Peyer's patch (tissue), 4 donors: ENCODE results near the gene DDX42.

Source experiments
- POLR2A ChIP-seq, 2 donors: fragments of 450-650 bp; IDR thresholded peaks; one replicate each; pipeline ENCODE4 v1.5.1; 2017; ENCODE audit warnings: antibody characterized with exemption in 2 of 2, mild to moderate bottlenecking in 2 of 2, moderate library complexity in 2 of 2
- TF ChIP-seq, protein P1 (sequence below), 6 experiments: fragments of 450-650 bp in 4 of 6; fragments of 200-600 bp in 2 of 6; sonication (generic) in 1 of 6; IDR thresholded peaks; one replicate each; pipeline ENCODE4 v1.5.1; 2017 to 2019; ENCODE audit warnings: antibody characterized with exemption in 6 of 6, mild to moderate bottlenecking in 3 of 6, moderate library complexity in 1 of 6

DNA sequence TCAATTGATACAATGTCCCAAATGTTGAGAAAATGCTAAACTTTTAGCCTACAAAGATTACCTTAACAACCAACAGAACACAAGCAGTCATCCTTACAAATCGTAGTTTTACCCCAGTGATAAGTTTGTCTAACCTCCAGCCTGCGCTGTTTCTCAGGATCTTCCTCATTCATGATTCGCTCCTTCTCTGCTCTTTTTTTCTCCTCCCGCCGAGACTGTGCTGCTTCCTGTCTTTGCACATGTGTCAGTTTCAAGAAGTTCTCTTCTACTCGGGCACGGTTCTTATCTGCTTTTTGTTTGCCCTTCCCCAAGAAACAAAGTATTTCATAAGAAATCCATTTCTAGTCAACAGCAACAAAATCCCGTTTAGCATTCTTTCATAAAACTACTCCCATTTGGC lies 22.2 kb upstream of the DDX42 start:
- TF ChIP-seq, protein P1, sequence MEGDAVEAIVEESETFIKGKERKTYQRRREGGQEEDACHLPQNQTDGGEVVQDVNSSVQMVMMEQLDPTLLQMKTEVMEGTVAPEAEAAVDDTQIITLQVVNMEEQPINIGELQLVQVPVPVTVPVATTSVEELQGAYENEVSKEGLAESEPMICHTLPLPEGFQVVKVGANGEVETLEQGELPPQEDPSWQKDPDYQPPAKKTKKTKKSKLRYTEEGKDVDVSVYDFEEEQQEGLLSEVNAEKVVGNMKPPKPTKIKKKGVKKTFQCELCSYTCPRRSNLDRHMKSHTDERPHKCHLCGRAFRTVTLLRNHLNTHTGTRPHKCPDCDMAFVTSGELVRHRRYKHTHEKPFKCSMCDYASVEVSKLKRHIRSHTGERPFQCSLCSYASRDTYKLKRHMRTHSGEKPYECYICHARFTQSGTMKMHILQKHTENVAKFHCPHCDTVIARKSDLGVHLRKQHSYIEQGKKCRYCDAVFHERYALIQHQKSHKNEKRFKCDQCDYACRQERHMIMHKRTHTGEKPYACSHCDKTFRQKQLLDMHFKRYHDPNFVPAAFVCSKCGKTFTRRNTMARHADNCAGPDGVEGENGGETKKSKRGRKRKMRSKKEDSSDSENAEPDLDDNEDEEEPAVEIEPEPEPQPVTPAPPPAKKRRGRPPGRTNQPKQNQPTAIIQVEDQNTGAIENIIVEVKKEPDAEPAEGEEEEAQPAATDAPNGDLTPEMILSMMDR (IDR thresholded peaks at IDR 0.05), result no peak
- no peak for TF ChIP-seq POLR2A (IDR thresholded peaks at IDR 0.05)
